IMR-90 (cell line): ENCODE data around the gene MICA. TPM values are rescaled to one million over a fixed set of nuclear protein-coding genes. Genes with fewer than 3 reads are reported as not detected.

Experiments
- ATAC-seq: fragments of 200-7000 bp; cut with Tn5 transposase; 2 replicates; pipeline ENCODE4 v1.9.1; 2020; ENCODE audit warnings: low read depth, mild to moderate bottlenecking, moderate library complexity
- BruUV-seq: library from RNA; stranded (reverse); fragments of 400-500 nt; replicated peaks from 2 replicates; lab custom pipeline; 2021; lab: Mats Ljungman, UMichigan
- CTCF ChIA-PET: fragments of 300-600 bp; formaldehyde crosslinking; extraction: SDS; loops from one replicate; lab custom pipeline; 2021; ENCODE audit warnings: antibody characterized with exemption; lab: Yijun Ruan, JAX
- POLR2A ChIA-PET: fragments of 300-600 bp; sonication (Branson Sonifier 250); formaldehyde crosslinking; loops from one replicate; lab custom pipeline; 2022; ENCODE audit warnings: antibody characterized with exemption; ENCODE audit not compliant: unreplicated experiment; lab: Charles Lee
- DNase-seq: peaks from one replicate; pipeline ENCODE4 v3.0.0; 2013
- H2AFZ ChIP-seq: replicated peaks from 2 replicates; pipeline ENCODE3; 2013; ENCODE audit warnings: low read length, mild to moderate bottlenecking; ENCODE audit not compliant: poor library complexity
- H2AK5ac ChIP-seq: 2 replicates; pipeline ENCODE4 v1.6.1; 2013; ENCODE audit warnings: low read depth, low read length, inconsistent platforms
- H2AK9ac ChIP-seq: replicated peaks from 2 replicates; pipeline ENCODE3; 2013; ENCODE audit warnings: mild to moderate bottlenecking, low read depth, low read length, moderate library complexity; ENCODE audit not compliant: poor library complexity
- H2BK120ac ChIP-seq: 2 replicates; pipeline ENCODE4 v1.6.1; 2013; ENCODE audit warnings: low read depth, low read length, inconsistent platforms
- H2BK15ac ChIP-seq: 3 replicates; pipeline ENCODE4 v1.6.1; 2013; ENCODE audit warnings: low read depth, low read length, inconsistent platforms
- H2BK20ac ChIP-seq: 2 replicates; pipeline ENCODE4 v1.6.1; 2013; ENCODE audit warnings: low read depth, mild to moderate bottlenecking, inconsistent platforms, low read length, moderate library complexity
- H2BK5ac ChIP-seq: 2 replicates; pipeline ENCODE4 v1.6.1; 2013; ENCODE audit warnings: mild to moderate bottlenecking, low read depth, low read length, inconsistent platforms; ENCODE audit not compliant: poor library complexity, severe bottlenecking
- H3K14ac ChIP-seq: replicated peaks from 2 replicates; pipeline ENCODE4 v1.6.1; 2013; ENCODE audit warnings: low read depth, low read length, inconsistent platforms
- H3K18ac ChIP-seq: 2 replicates; pipeline ENCODE4 v1.6.1; 2013; ENCODE audit warnings: low read depth, low read length, control low read depth
- H3K23ac ChIP-seq: 2 replicates; pipeline ENCODE4 v1.6.1; 2013; ENCODE audit warnings: low read depth, low read length, inconsistent platforms
- H3K27ac ChIP-seq: 2 replicates; pipeline ENCODE4 v1.5.1; 2013; ENCODE audit warnings: mild to moderate bottlenecking, control low read depth, low read length; ENCODE audit not compliant: insufficient read depth
- H3K27me3 ChIP-seq: 2 replicates; pipeline ENCODE4 v1.6.1; 2013; ENCODE audit warnings: low read length; ENCODE audit not compliant: control insufficient read depth, insufficient read depth
- H3K36me3 ChIP-seq: 2 replicates; pipeline ENCODE4 v1.6.1; 2013; ENCODE audit warnings: low read length, mixed read lengths; ENCODE audit not compliant: control insufficient read depth, insufficient read depth
- H3K4ac ChIP-seq: 2 replicates; pipeline ENCODE4 v1.6.1; 2013; ENCODE audit warnings: low read depth, low read length, inconsistent platforms
- H3K4me1 ChIP-seq: 2 replicates; pipeline ENCODE4 v1.6.1; 2013; ENCODE audit warnings: low read length, mixed read lengths; ENCODE audit not compliant: control insufficient read depth, insufficient read depth
- H3K4me2 ChIP-seq: 2 replicates; pipeline ENCODE4 v1.6.1; 2013; ENCODE audit warnings: low read depth, mild to moderate bottlenecking, control low read depth, low read length, moderate library complexity
- H3K4me3 ChIP-seq: 2 replicates; pipeline ENCODE4 v1.5.1; 2013; ENCODE audit warnings: low read depth, mild to moderate bottlenecking, control low read depth, low read length, moderate library complexity; ENCODE audit not compliant: insufficient read depth
- H3K56ac ChIP-seq: 2 replicates; pipeline ENCODE4 v1.6.1; 2013; ENCODE audit warnings: low read length, inconsistent platforms; ENCODE audit not compliant: insufficient read depth; ENCODE audit errors: extremely low read depth
- H3K79me1 ChIP-seq, 2 experiments: 2 replicates each; pipeline ENCODE4 v1.6.1; 2013; ENCODE audit warnings: low read length in 2 of 2, inconsistent platforms in 1 of 2, low read depth in 1 of 2
- H3K9ac ChIP-seq: 2 replicates; pipeline ENCODE4 v1.6.1; 2013; ENCODE audit warnings: low read depth, low read length, control low read depth
- H3K9me1 ChIP-seq: 2 replicates; pipeline ENCODE4 v1.6.1; 2013; ENCODE audit warnings: low read length, inconsistent platforms; ENCODE audit not compliant: insufficient read depth
- H3K9me3 ChIP-seq: 2 replicates; pipeline ENCODE4 v1.6.1; 2013; ENCODE audit warnings: low read length; ENCODE audit not compliant: control insufficient read depth, insufficient read depth
- H4K20me1 ChIP-seq: 2 replicates; pipeline ENCODE4 v1.6.1; 2013; ENCODE audit warnings: low read length, inconsistent platforms; ENCODE audit not compliant: insufficient read depth
- H4K5ac ChIP-seq: 2 replicates; pipeline ENCODE4 v1.6.1; 2013; ENCODE audit warnings: mild to moderate bottlenecking, low read depth, low read length, control low read depth
- H4K8ac ChIP-seq, 2 experiments: 2 replicates each; pipeline ENCODE4 v1.6.1; 2013; ENCODE audit warnings: low read depth in 2 of 2, low read length in 2 of 2, control low read depth in 1 of 2, inconsistent platforms in 1 of 2
- H4K91ac ChIP-seq: 2 replicates; pipeline ENCODE4 v1.6.1; 2013; ENCODE audit warnings: low read depth, low read length, inconsistent platforms; ENCODE audit not compliant: insufficient read depth
- BHLHE40 ChIP-seq: fragments of 150-350 bp; IDR thresholded peaks from 2 replicates; pipeline ENCODE4 v1.6.1; 2016; ENCODE audit warnings: mild to moderate bottlenecking, low read depth, low read length
- CEBPB ChIP-seq: IDR thresholded peaks from 2 replicates; pipeline ENCODE4 v1.6.1; 2012; ENCODE audit warnings: low read depth, low read length, improper control_type of control experiment
- CHD1 ChIP-seq: IDR thresholded peaks from 2 replicates; pipeline ENCODE4 v1.6.1; 2012; ENCODE audit warnings: low read depth, low read length, improper control_type of control experiment
- FOS ChIP-seq: fragments of 150-350 bp; IDR thresholded peaks from 2 replicates; pipeline ENCODE4 v1.6.1; 2016; ENCODE audit warnings: low read depth, low read length
- MAFK ChIP-seq: IDR thresholded peaks from 2 replicates; pipeline ENCODE4 v1.6.1; 2012; ENCODE audit warnings: low read depth, low read length, improper control_type of control experiment
- MAZ ChIP-seq: IDR thresholded peaks from 2 replicates; pipeline ENCODE4 v1.6.1; 2012; ENCODE audit warnings: low read depth, mild to moderate bottlenecking, low read length, improper control_type of control experiment, moderate library complexity, borderline replicate concordance
- MXI1 ChIP-seq: IDR thresholded peaks from 2 replicates; pipeline ENCODE4 v1.6.1; 2012; ENCODE audit warnings: low read depth, mild to moderate bottlenecking, low read length, moderate library complexity, borderline replicate concordance
- NFE2L2 ChIP-seq: fragments of 150-350 bp; IDR thresholded peaks from 2 replicates; pipeline ENCODE4 v1.6.1; 2016; ENCODE audit warnings: low read depth, mild to moderate bottlenecking, low read length
- POLR2A ChIP-seq: IDR thresholded peaks from 2 replicates; pipeline ENCODE4 v1.6.1; 2012; ENCODE audit warnings: mild to moderate bottlenecking, low read depth, low read length
- RAD21 ChIP-seq: IDR thresholded peaks from 2 replicates; pipeline ENCODE4 v1.6.1; 2012; ENCODE audit warnings: low read length, improper control_type of control experiment
- RCOR1 ChIP-seq: IDR thresholded peaks from 2 replicates; pipeline ENCODE4 v1.6.1; 2012; ENCODE audit warnings: mild to moderate bottlenecking, low read length, improper control_type of control experiment; ENCODE audit not compliant: insufficient replicate concordance
- RFX5 ChIP-seq: IDR thresholded peaks from 2 replicates; pipeline ENCODE4 v1.8.0; 2012; ENCODE audit warnings: low read depth, mild to moderate bottlenecking, low read length, moderate library complexity
- SMC3 ChIP-seq: fragments of 150-350 bp; IDR thresholded peaks from 2 replicates; pipeline ENCODE4 v1.6.1; 2016; ENCODE audit warnings: low read depth, mild to moderate bottlenecking, antibody characterized with exemption, low read length, moderate library complexity
- WGBS, 2 experiments: methylation state at CpG; one replicate each; pipeline versions ENCODE4 v1.1.5 to v1.1.7; 2013; ENCODE audit warnings: missing lambda C conversion rate in 2 of 2; ENCODE audit not compliant: insufficient read length in 1 of 2; ENCODE audit errors: extremely low coverage in 2 of 2; 5-methylcytosine and 5-hydroxymethylcytosine counted together
- dilution Hi-C: fragments of 300-500 bp; cut with HindIII; formaldehyde crosslinking; loops from one replicate; pipeline ENCODE4 v1.14.3; 2018; ENCODE audit warnings: low sequenced_read_pairs; ENCODE audit not compliant: unreplicated experiment
- in situ Hi-C: fragments of 300-500 bp; cut with MboI; formaldehyde crosslinking; loops from 3 replicates; pipeline ENCODE4 v1.14.3; 2019; ENCODE audit warnings: low sequenced_read_pairs, inconsistent platforms, mixed read lengths
- intact Hi-C: fragments of 100-400 bp; cut with micrococcal nuclease; formaldehyde crosslinking; loops from 2 replicates; pipeline ENCODE4 v1.10.0; 2022
- polyA plus RNA-seq, 3 experiments: library from polyadenylated mRNA; depleted of rRNA; stranded (reverse); fragments of >200 nt; gene quantifications; 2 replicates each; pipeline ENCODE4 v1.2.3, GENCODE V29; 2012; ENCODE audit warnings: low replicate concordance in 1 of 3
- total RNA-seq: library from RNA; depleted of rRNA; stranded (reverse); fragments of >200 nt; gene quantifications from 2 replicates; pipeline ENCODE4 v1.2.3, GENCODE V29; 2012
- TF ChIP-seq, protein P1 (sequence below): fragments of 150-350 bp; IDR thresholded peaks from 2 replicates; pipeline ENCODE4 v1.6.1; 2016; ENCODE audit warnings: low read depth, mild to moderate bottlenecking, low read length, moderate library complexity, borderline replicate concordance
- TF ChIP-seq, protein P2 (sequence below): fragments of 150-350 bp; IDR thresholded peaks from 2 replicates; pipeline ENCODE4 v1.6.1; 2017; ENCODE audit warnings: mild to moderate bottlenecking, antibody characterized with exemption, low read length, low read depth
- TF ChIP-seq, protein P3 (sequence below): conservative IDR thresholded peaks from 2 replicates; pipeline ENCODE4 v1.5.1; 2012; ENCODE audit warnings: mild to moderate bottlenecking, low read depth, low read length, improper control_type of control experiment

MICA gene
- total and polyA plus RNA-seq, 2 of the 4 experiments (the other 2 are of a cell fraction), result 55.9 to 67.7 TPM

DNA sequence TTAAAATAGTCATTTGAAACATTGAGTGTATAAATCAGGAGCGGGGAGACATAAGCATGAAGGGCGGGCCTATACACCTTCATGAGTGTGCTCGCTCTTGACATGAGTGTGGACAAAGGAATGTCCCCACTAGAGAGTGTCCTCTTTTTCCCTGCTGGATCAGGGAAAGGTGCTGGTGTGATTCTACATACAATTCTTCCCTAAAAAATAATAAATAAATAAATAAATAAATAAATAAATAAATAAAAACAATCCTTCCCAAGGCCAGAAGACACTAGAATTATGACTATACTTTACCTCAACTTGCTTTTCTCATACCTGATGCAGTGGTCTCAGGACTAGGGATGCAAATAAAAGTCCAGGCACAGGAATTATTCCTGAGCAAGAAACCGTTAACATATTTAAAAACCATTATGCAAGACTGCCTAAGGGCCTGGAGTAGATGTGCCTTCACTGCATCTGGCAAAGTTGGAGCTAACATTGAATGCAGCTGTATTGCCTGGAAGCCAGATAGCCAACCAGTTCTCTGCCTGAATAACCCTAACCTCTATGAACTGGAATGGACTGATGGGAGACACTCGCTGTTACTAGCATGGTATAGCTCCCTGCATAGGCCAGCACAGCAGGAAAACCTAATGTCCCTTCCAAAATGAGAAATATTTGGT, 57.1 kb downstream of the MICA start:
- Histone ChIP-seq H2BK5ac (no peak overlapping the region), H3K4ac (no peak overlapping the region), H3K79me1 (no peaks in the 10 kb centered on the region), H3K9ac (no peak overlapping the region), H3K14ac (no peak overlapping the region; the same call in 1 of the 2 replicates), H4K8ac (no peak overlapping the region), H3K36me3 (no peaks in the 10 kb centered on the region), H3K56ac (no peak overlapping the region), H2AK5ac (no peak overlapping the region), H3K23ac (no peak overlapping the region), H4K5ac (no peak overlapping the region), H4K91ac (no peak overlapping the region), H3K9me3 (no peaks in the 10 kb centered on the region), H2BK20ac (no peak overlapping the region), H4K20me1 (no peaks in the 10 kb centered on the region), H3K9me1 (no peaks in the 10 kb centered on the region), H3K27me3 (peaks cover 27% of the 10 kb centered on the region), H2BK15ac (no peak overlapping the region), H3K4me2 (no peak overlapping the region), H2BK120ac (no peak overlapping the region), H2AK9ac (no peak overlapping the region), H3K18ac (no peak overlapping the region), H2AFZ (no peak overlapping the region), H3K4me1 (no peaks in the 10 kb centered on the region), H3K4me3 (no peak overlapping the region), H3K27ac (no peak overlapping the region)
- CTCF ChIA-PET, result no interaction called here
- DNase-seq, result no peak
- intact Hi-C loops, result no loop called here
- POLR2A ChIA-PET, result no interaction called here
- dilution Hi-C loops, result no loop called here
- BruUV-seq, result no TSS peak
- no peak for TF ChIP-seq RAD21
- TF ChIP-seq CHD1, result no peak
- no peak for TF ChIP-seq MAZ
- TF ChIP-seq FOS, result no peak
- TF ChIP-seq RCOR1, result no peak
- no peak for TF ChIP-seq POLR2A
- TF ChIP-seq SMC3, result no peak
- TF ChIP-seq RFX5, result no peak
- no peak for TF ChIP-seq CEBPB
- TF ChIP-seq, protein P1, sequence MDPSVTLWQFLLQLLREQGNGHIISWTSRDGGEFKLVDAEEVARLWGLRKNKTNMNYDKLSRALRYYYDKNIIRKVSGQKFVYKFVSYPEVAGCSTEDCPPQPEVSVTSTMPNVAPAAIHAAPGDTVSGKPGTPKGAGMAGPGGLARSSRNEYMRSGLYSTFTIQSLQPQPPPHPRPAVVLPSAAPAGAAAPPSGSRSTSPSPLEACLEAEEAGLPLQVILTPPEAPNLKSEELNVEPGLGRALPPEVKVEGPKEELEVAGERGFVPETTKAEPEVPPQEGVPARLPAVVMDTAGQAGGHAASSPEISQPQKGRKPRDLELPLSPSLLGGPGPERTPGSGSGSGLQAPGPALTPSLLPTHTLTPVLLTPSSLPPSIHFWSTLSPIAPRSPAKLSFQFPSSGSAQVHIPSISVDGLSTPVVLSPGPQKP, result no peak
- TF ChIP-seq, protein P2, sequence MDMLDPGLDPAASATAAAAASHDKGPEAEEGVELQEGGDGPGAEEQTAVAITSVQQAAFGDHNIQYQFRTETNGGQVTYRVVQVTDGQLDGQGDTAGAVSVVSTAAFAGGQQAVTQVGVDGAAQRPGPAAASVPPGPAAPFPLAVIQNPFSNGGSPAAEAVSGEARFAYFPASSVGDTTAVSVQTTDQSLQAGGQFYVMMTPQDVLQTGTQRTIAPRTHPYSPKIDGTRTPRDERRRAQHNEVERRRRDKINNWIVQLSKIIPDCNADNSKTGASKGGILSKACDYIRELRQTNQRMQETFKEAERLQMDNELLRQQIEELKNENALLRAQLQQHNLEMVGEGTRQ, result no peak
- no peak for TF ChIP-seq MAFK
- TF ChIP-seq, protein P3, sequence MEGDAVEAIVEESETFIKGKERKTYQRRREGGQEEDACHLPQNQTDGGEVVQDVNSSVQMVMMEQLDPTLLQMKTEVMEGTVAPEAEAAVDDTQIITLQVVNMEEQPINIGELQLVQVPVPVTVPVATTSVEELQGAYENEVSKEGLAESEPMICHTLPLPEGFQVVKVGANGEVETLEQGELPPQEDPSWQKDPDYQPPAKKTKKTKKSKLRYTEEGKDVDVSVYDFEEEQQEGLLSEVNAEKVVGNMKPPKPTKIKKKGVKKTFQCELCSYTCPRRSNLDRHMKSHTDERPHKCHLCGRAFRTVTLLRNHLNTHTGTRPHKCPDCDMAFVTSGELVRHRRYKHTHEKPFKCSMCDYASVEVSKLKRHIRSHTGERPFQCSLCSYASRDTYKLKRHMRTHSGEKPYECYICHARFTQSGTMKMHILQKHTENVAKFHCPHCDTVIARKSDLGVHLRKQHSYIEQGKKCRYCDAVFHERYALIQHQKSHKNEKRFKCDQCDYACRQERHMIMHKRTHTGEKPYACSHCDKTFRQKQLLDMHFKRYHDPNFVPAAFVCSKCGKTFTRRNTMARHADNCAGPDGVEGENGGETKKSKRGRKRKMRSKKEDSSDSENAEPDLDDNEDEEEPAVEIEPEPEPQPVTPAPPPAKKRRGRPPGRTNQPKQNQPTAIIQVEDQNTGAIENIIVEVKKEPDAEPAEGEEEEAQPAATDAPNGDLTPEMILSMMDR, result no peak
- no peak for TF ChIP-seq NFE2L2
- TF ChIP-seq BHLHE40, result no peak
- TF ChIP-seq MXI1, result no peak
- no peak for ATAC-seq
- in situ Hi-C loops, result no loop called here
- WGBS, 2 experiments, result no CpG with 5 or more reads among the region's 5 CpGs
